H1 (cell line): Measurements from ENCODE around the gene ANKH. TPM values are rescaled to one million over a fixed set of nuclear protein-coding genes. Genes with fewer than 3 reads are reported as not detected.

Source experiments
- CTCF ChIA-PET: fragments of 300-600 bp; sonication (Branson Sonifier 250); formaldehyde crosslinking; loops from one replicate; lab custom pipeline; 2021; ENCODE audit not compliant: partially characterized antibody; lab: Charles Lee
- POLR2A ChIA-PET: fragments of 300-600 bp; sonication (Branson Sonifier 250); formaldehyde crosslinking; loops from one replicate; lab custom pipeline; 2021; ENCODE audit warnings: inconsistent platforms; ENCODE audit not compliant: partially characterized antibody; lab: Charles Lee
- DNase-seq, 2 experiments: peaks; one replicate each; pipeline versions ENCODE4 v3.0.0 to v3.0.0-alpha.2; 2010 to 2022; ENCODE audit warnings: low spot score in 2 of 2, low read depth in 1 of 2, mixed read lengths in 1 of 2
- FAIRE-seq: peaks from 2 replicates; lab custom pipeline; 2011; peaks lifted over from hg19 to GRCh38; lab: Jason Lieb, UNC
- H2AFZ ChIP-seq: 2 replicates; pipeline ENCODE4 v1.8.1; 2012; ENCODE audit warnings: low read length, inconsistent platforms
- H2AK5ac ChIP-seq: 2 replicates; pipeline ENCODE4 v1.6.1; 2013; ENCODE audit warnings: low read depth, low read length
- H2BK120ac ChIP-seq: replicated peaks from 2 replicates; pipeline ENCODE3; 2013; ENCODE audit warnings: low read depth, low read length, inconsistent platforms
- H2BK12ac ChIP-seq: 2 replicates; pipeline ENCODE4 v1.6.1; 2013; ENCODE audit warnings: low read depth, low read length
- H2BK15ac ChIP-seq: 2 replicates; pipeline ENCODE4 v1.6.1; 2013; ENCODE audit warnings: low read length
- H2BK20ac ChIP-seq: 2 replicates; pipeline ENCODE4 v1.6.1; 2013; ENCODE audit warnings: low read length
- H2BK5ac ChIP-seq: 2 replicates; pipeline ENCODE4 v1.6.1; 2013; ENCODE audit warnings: low read depth, low read length
- H3K14ac ChIP-seq: 2 replicates; pipeline ENCODE4 v1.6.1; 2013; ENCODE audit warnings: inconsistent platforms; ENCODE audit not compliant: insufficient read length
- H3K18ac ChIP-seq: 2 replicates; pipeline ENCODE4 v1.6.1; 2013; ENCODE audit warnings: low read length; ENCODE audit errors: extremely low read depth
- H3K23ac ChIP-seq: 2 replicates; pipeline ENCODE4 v1.6.1; 2013; ENCODE audit warnings: inconsistent platforms; ENCODE audit not compliant: insufficient read length
- H3K23me2 ChIP-seq: 2 replicates; pipeline ENCODE4 v1.6.1; 2013; ENCODE audit warnings: low read depth, low read length
- H3K27ac ChIP-seq: 2 replicates; pipeline ENCODE4 v1.6.1; 2011; ENCODE audit warnings: low read depth, low read length, inconsistent platforms
- H3K27me3 ChIP-seq, 4 experiments: replicated peaks in 1 of 4; 1 replicate in 1 of 4; 2 replicates in 3 of 4; pipeline versions ENCODE4 v1.6.1 to v1.8.1; 2011 to 2013; ENCODE audit warnings: low read length in 3 of 4, mild to moderate bottlenecking in 3 of 4, inconsistent platforms in 2 of 4, mixed read lengths in 2 of 4, moderate library complexity in 1 of 4; ENCODE audit not compliant: control insufficient read depth in 3 of 4, insufficient read depth in 3 of 4; ENCODE audit errors: extremely low read depth in 1 of 4
- H3K36me3 ChIP-seq, 4 experiments: 2 replicates each; pipeline versions ENCODE4 v1.6.1 to v1.8.1; 2011 to 2013; ENCODE audit warnings: mild to moderate bottlenecking in 4 of 4, low read length in 3 of 4, moderate library complexity in 2 of 4, control low read depth in 1 of 4, inconsistent platforms in 1 of 4; ENCODE audit not compliant: insufficient read depth in 4 of 4, control insufficient read depth in 2 of 4
- H3K4ac ChIP-seq: replicated peaks from 2 replicates; pipeline ENCODE3; 2013; ENCODE audit warnings: low read length, low read depth, mixed read lengths, inconsistent platforms; ENCODE audit not compliant: insufficient read length
- H3K4me1 ChIP-seq, 4 experiments: replicated peaks in 1 of 4; 1 replicate in 1 of 4; 2 replicates in 3 of 4; pipeline versions ENCODE4 v1.6.1 to v1.8.1; 2011 to 2013; ENCODE audit warnings: low read length in 3 of 4, inconsistent platforms in 2 of 4, mixed read lengths in 1 of 4; ENCODE audit not compliant: insufficient read depth in 4 of 4, control insufficient read depth in 3 of 4
- H3K4me2 ChIP-seq, 2 experiments: 2 replicates each; pipeline versions ENCODE4 v1.6.1 to v1.8.1; 2011 to 2013; ENCODE audit warnings: low read depth in 2 of 2, low read length in 2 of 2, control low read depth in 1 of 2, inconsistent platforms in 1 of 2, mild to moderate bottlenecking in 1 of 2; ENCODE audit not compliant: insufficient read depth in 1 of 2
- H3K4me3 ChIP-seq, 4 experiments: fragments of 200-600, 300-600 bp in 1 of 4; sonication (generic), shearing (Covaris generic), sonication (Bioruptor Twin) in 1 of 4; 2 replicates each; pipeline versions ENCODE4 v1.5.1 to v1.8.1; 2011 to 2016; ENCODE audit warnings: low read length in 4 of 4, low read depth in 3 of 4, control low read depth in 2 of 4, inconsistent platforms in 2 of 4, mild to moderate bottlenecking in 2 of 4, mixed read lengths in 1 of 4, moderate library complexity in 1 of 4; ENCODE audit not compliant: insufficient read depth in 2 of 4; ENCODE audit errors: extremely low read depth in 1 of 4
- H3K56ac ChIP-seq: replicated peaks from 2 replicates; pipeline ENCODE3; 2013; ENCODE audit warnings: low read depth, mild to moderate bottlenecking, mixed read lengths, low read length, inconsistent platforms; ENCODE audit not compliant: insufficient read length
- H3K79me1 ChIP-seq: 2 replicates; pipeline ENCODE4 v1.6.1; 2013; ENCODE audit warnings: low read depth, low read length, control low read depth
- H3K79me2 ChIP-seq, 2 experiments: 2 replicates each; pipeline versions ENCODE4 v1.6.1 to v1.8.1; 2012 to 2013; ENCODE audit warnings: low read length in 2 of 2, mild to moderate bottlenecking in 2 of 2, inconsistent platforms in 1 of 2; ENCODE audit not compliant: insufficient read depth in 2 of 2, control insufficient read depth in 1 of 2
- H3K9ac ChIP-seq, 4 experiments: replicated peaks in 1 of 4; 1 replicate in 1 of 4; 2 replicates in 3 of 4; pipeline versions ENCODE4 v1.6.1 to v1.8.1; 2011 to 2013; ENCODE audit warnings: low read depth in 3 of 4, low read length in 3 of 4, control low read depth in 2 of 4, mild to moderate bottlenecking in 2 of 4, moderate library complexity in 2 of 4, inconsistent platforms in 1 of 4; ENCODE audit errors: extremely low read depth in 1 of 4
- H3K9me3 ChIP-seq, 2 experiments: 2 replicates each; pipeline versions ENCODE4 v1.6.1 to v1.8.1; 2012 to 2013; ENCODE audit warnings: mild to moderate bottlenecking in 2 of 2, moderate library complexity in 2 of 2, control low read depth in 1 of 2, inconsistent platforms in 1 of 2, low read depth in 1 of 2, low read length in 1 of 2, mixed read lengths in 1 of 2; ENCODE audit not compliant: insufficient read depth in 2 of 2
- H4K20me1 ChIP-seq, 2 experiments: replicated peaks in 1 of 2; 2 replicates each; pipeline versions ENCODE3 to v1.8.1; 2011 to 2013; ENCODE audit warnings: inconsistent platforms in 2 of 2, low read length in 2 of 2, mild to moderate bottlenecking in 1 of 2; ENCODE audit not compliant: insufficient read depth in 2 of 2, control insufficient read depth in 1 of 2
- H4K5ac ChIP-seq: 2 replicates; pipeline ENCODE4 v1.6.1; 2013; ENCODE audit warnings: low read length, low read depth, mixed read lengths, inconsistent platforms; ENCODE audit not compliant: insufficient read length
- H4K8ac ChIP-seq: 2 replicates; pipeline ENCODE4 v1.8.0; 2013; ENCODE audit warnings: mild to moderate bottlenecking, moderate library complexity, low read length, inconsistent platforms; ENCODE audit not compliant: insufficient read depth; ENCODE audit errors: extremely low read depth
- H4K91ac ChIP-seq: replicated peaks from 2 replicates; pipeline ENCODE3; 2013; ENCODE audit warnings: low read length, mixed read lengths, inconsistent platforms; ENCODE audit not compliant: insufficient read length
- ASH2L ChIP-seq: fragments of 200-600, 300-600 bp; sonication (generic); IDR thresholded peaks from one replicate; pipeline ENCODE4 v1.7.1; 2017; ENCODE audit warnings: low read length
- HDAC6 ChIP-seq: IDR thresholded peaks from one replicate; pipeline ENCODE4 v1.7.1; 2012; ENCODE audit warnings: low read depth, mild to moderate bottlenecking, inconsistent platforms, low read length, moderate library complexity
- SIRT6 ChIP-seq: IDR thresholded peaks from one replicate; pipeline ENCODE4 v1.7.1; 2012; ENCODE audit warnings: low read length, inconsistent platforms
- SIX5 ChIP-seq: IDR thresholded peaks from 2 replicates; pipeline ENCODE4 v1.6.1; 2011; ENCODE audit warnings: mild to moderate bottlenecking, low read depth, low read length
- TAF1 ChIP-seq: IDR thresholded peaks from 2 replicates; pipeline ENCODE4 v1.6.1; 2011; ENCODE audit warnings: mild to moderate bottlenecking, low read depth, low read length
- TAF7 ChIP-seq: optimal IDR thresholded peaks from 2 replicates; pipeline ENCODE3; 2011; ENCODE audit warnings: low read depth, mild to moderate bottlenecking, inconsistent platforms, low read length, moderate library complexity, borderline replicate concordance
- WGBS, 2 experiments: shearing (Covaris generic) in 1 of 2; methylation state at CpG; one replicate each; pipeline versions ENCODE4 v1.1.6 to v1.1.7; 2013 to 2015; ENCODE audit warnings: low lambda C conversion rate in 2 of 2, mixed read lengths in 2 of 2, inconsistent platforms in 1 of 2, low coverage in 1 of 2, missing lambda C conversion rate in 1 of 2; ENCODE audit not compliant: insufficient replicate concordance in 2 of 2, insufficient coverage in 1 of 2, insufficient read length in 1 of 2; ENCODE audit errors: extremely low coverage in 1 of 2, missing lambda C conversion rate in 1 of 2; 5-methylcytosine and 5-hydroxymethylcytosine counted together
- polyA plus RNA-seq, 7 experiments: library from polyadenylated mRNA; depleted of rRNA in 3 of 7; stranded (reverse) in 5 of 7; unstranded in 2 of 7; fragments of >200 nt in 5 of 7; fragments of 200-250 nt in 2 of 7; gene quantifications; 1 replicate in 5 of 7; 2 replicates in 1 of 7; 4 replicates in 1 of 7; pipeline versions ENCODE4 v1.2.1 to v1.2.3, GENCODE V29; 2011 to 2013; ENCODE audit warnings: missing spikeins in 2 of 7, mixed read lengths in 2 of 7
- total RNA-seq: library from RNA; stranded (reverse); fragmentation: NEBNext Ultra II Directional; extraction: Animal tissue kit (Norgen Biotek cat#: 25700); gene quantifications from 2 replicates; pipeline ENCODE4 v1.2.1, GENCODE V29; 2021

The ANKH gene
- total and polyA plus RNA-seq, 2 of the 8 experiments (the other 6 are each of a cell fraction or from before 2014, with no cell fraction given), result 5.3 to 13.0 TPM

- FAIRE-seq, result no peak
Measured at GRCh38 chr5:14695152-14695551, 176.4 kb downstream of the ANKH start.

More at GRCh38 chr5:14695152-14695551, 176.4 kb downstream of the ANKH start:
- no peak overlapping the region for H3K9ac ChIP-seq
- WGBS, 2 experiments, result 92% methylated on average over 2 of the region's 2 CpGs; no CpG with 5 or more reads in 1 of the 2 experiments
- no peak overlapping the region for H3K27ac ChIP-seq
- H3K14ac ChIP-seq, result no peak overlapping the region
- no peaks in the 10 kb centered on the region for H3K79me1 ChIP-seq
- DNase-seq, result no peak
- H4K20me1 ChIP-seq, result peaks cover 0 to 2% of the 10 kb centered on the region in 2 experiments
- no peak overlapping the region for H3K18ac ChIP-seq
- POLR2A ChIA-PET, result no interaction called here
- H2BK15ac ChIP-seq, result no peak overlapping the region
- H3K4ac ChIP-seq, result no peak overlapping the region
- no peaks in the 10 kb centered on the region for H3K9me3 ChIP-seq
- H3K36me3 ChIP-seq, result peaks cover 0 to 25% (median 14%) of the 10 kb centered on the region in 4 experiments; a peak in 5 of 8 replicates
- TF ChIP-seq TAF1 (no peak), ASH2L (no peak), SIX5 (no peak), SIRT6 (no peak), HDAC6 (no peak), TAF7 (no peak)
- TF ChIP-seq, all 59 proteins: peak for 0
- Histone ChIP-seq H2BK20ac (no peak overlapping the region), H3K4me3 (no peak overlapping the region), H3K23me2 (no peaks in the 10 kb centered on the region), H2BK120ac (no peak overlapping the region), H3K27me3 (no peaks in the 10 kb centered on the region), H2BK12ac (no peak overlapping the region), H4K8ac (no peak overlapping the region), H3K4me1 (peaks cover 0 to 6% (median 0%) of the 10 kb centered on the region in 4 experiments; a peak in 1 of 7 replicates), H3K79me2 (no peaks in the 10 kb centered on the region), H4K91ac (no peak overlapping the region), H2AK5ac (no peak overlapping the region), H2BK5ac (no peak overlapping the region), H4K5ac (no peak overlapping the region), H3K4me2 (no peak overlapping the region), H3K23ac (no peak overlapping the region), H3K56ac (no peak overlapping the region), H2AFZ (no peak overlapping the region)
- CTCF ChIA-PET, result interaction anchor here (0.6 to 1.1 kb wide), 6 partner anchors 9 to 314 kb away, joined by 3 to 4 read pairs (median 4); no protein-coding TSS in a partner anchor
